WTC11 (cell line): ENCODE measurements around the gene NPDC1. TPM values are rescaled to one million over a fixed set of nuclear protein-coding genes. Genes with fewer than 3 reads are reported as not detected.

ENCODE experiments used
- ATAC-seq: fragments of 200-7000 bp; cut with Tn5 transposase; 2 replicates; pipeline ENCODE4 v1.10.0; 2021; ENCODE audit warnings: mild to moderate bottlenecking, moderate library complexity
- CTCF ChIA-PET: fragments of 300-600 bp; sonication (Branson Sonifier 250); formaldehyde crosslinking; loops from one replicate; lab custom pipeline; 2021; ENCODE audit warnings: antibody characterized with exemption; lab: Charles Lee
- POLR2A ChIA-PET: fragments of 350-600 bp; sonication (Branson Sonifier 250); formaldehyde crosslinking; loops from one replicate; lab custom pipeline; 2021; ENCODE audit warnings: antibody characterized with exemption; lab: Charles Lee
- DNase-seq: peaks from one replicate; pipeline ENCODE4 v3.0.0; 2021; ENCODE audit warnings: low spot score
- H3K27ac Mint-ChIP-seq: 2 replicates; pipeline ENCODE4 v1.8.0; 2021; ENCODE audit warnings: mixed read lengths
- H3K27me3 Mint-ChIP-seq: 2 replicates; pipeline ENCODE4 v1.8.0; 2021; ENCODE audit warnings: low read depth, mild to moderate bottlenecking, moderate library complexity, mixed read lengths
- H3K36me3 Mint-ChIP-seq: 2 replicates; pipeline ENCODE4 v1.8.0; 2021; ENCODE audit warnings: mixed read lengths
- H3K4me1 Mint-ChIP-seq: 2 replicates; pipeline ENCODE4 v1.8.0; 2022; ENCODE audit warnings: mixed read lengths
- H3K4me3 Mint-ChIP-seq: 2 replicates; pipeline ENCODE4 v1.8.0; 2021; ENCODE audit warnings: mild to moderate bottlenecking, moderate library complexity, mixed read lengths
- H3K9me3 Mint-ChIP-seq: 2 replicates; pipeline ENCODE4 v1.8.0; 2021; ENCODE audit warnings: mixed read lengths
- ATF1 ChIP-seq: sonication (generic); formaldehyde crosslinking; IDR thresholded peaks from 2 replicates; pipeline ENCODE4 v1.8.1; 2023; ENCODE audit warnings: mild to moderate bottlenecking, moderate library complexity, missing genetic modification reagents
- ATF3 ChIP-seq: sonication (generic); formaldehyde crosslinking; conservative IDR thresholded peaks from 2 replicates; pipeline ENCODE4 v1.8.1; 2022; ENCODE audit warnings: mild to moderate bottlenecking, missing genetic modification reagents
- CBFB ChIP-seq: sonication (generic); formaldehyde crosslinking; IDR thresholded peaks from 2 replicates; pipeline ENCODE4 v1.8.1; 2022; ENCODE audit warnings: mild to moderate bottlenecking, low read depth, missing genetic modification reagents
- CREB1 ChIP-seq: sonication (generic); formaldehyde crosslinking; IDR thresholded peaks from 2 replicates; pipeline ENCODE4 v1.8.0; 2023; ENCODE audit warnings: mild to moderate bottlenecking, missing genetic modification reagents
- E2F1 ChIP-seq: sonication (generic); formaldehyde crosslinking; IDR thresholded peaks from 2 replicates; pipeline ENCODE4 v1.8.0; 2022; ENCODE audit warnings: mild to moderate bottlenecking, missing genetic modification reagents
- FOXP1 ChIP-seq: sonication (generic); formaldehyde crosslinking; IDR thresholded peaks from 2 replicates; pipeline ENCODE4 v1.8.0; 2022; ENCODE audit warnings: missing genetic modification reagents, mild to moderate bottlenecking, moderate library complexity, borderline replicate concordance
- FOXP4 ChIP-seq: sonication (generic); formaldehyde crosslinking; IDR thresholded peaks from 2 replicates; pipeline ENCODE4 v1.8.0; 2022; ENCODE audit warnings: mild to moderate bottlenecking, missing genetic modification reagents
- GTF2I ChIP-seq: fragments of 250-450 bp; sonication (Bioruptor Pico); conservative IDR thresholded peaks from 2 replicates; pipeline ENCODE4 v1.4.0; 2021; ENCODE audit warnings: mild to moderate bottlenecking
- HMGA2 ChIP-seq: fragments of 250-450 bp; sonication (Bioruptor Pico); IDR thresholded peaks from 2 replicates; pipeline ENCODE4 v1.4.0; 2021; ENCODE audit warnings: mild to moderate bottlenecking, moderate library complexity
- PREB ChIP-seq: sonication (generic); formaldehyde crosslinking; IDR thresholded peaks from 2 replicates; pipeline ENCODE4 v1.8.1; 2022; ENCODE audit warnings: mild to moderate bottlenecking, missing genetic modification reagents, moderate library complexity, borderline replicate concordance
- RELA ChIP-seq: sonication (generic); formaldehyde crosslinking; IDR thresholded peaks from 2 replicates; pipeline ENCODE4 v1.8.1; 2022; ENCODE audit warnings: missing genetic modification reagents, mild to moderate bottlenecking, borderline replicate concordance
- STAT6 ChIP-seq: sonication (generic); formaldehyde crosslinking; conservative IDR thresholded peaks from 2 replicates; pipeline ENCODE4 v1.8.1; 2023; ENCODE audit warnings: mild to moderate bottlenecking, low read depth, missing genetic modification reagents, moderate library complexity
- ZBTB21 ChIP-seq: sonication (generic); formaldehyde crosslinking; IDR thresholded peaks from 2 replicates; pipeline ENCODE4 v1.8.1; 2023; ENCODE audit warnings: mild to moderate bottlenecking, missing genetic modification reagents, borderline replicate concordance
- ZMAT4 ChIP-seq: fragments of 250-450 bp; sonication (Bioruptor Pico); IDR thresholded peaks from 2 replicates; pipeline ENCODE4 v1.9.0; 2021; ENCODE audit warnings: mild to moderate bottlenecking
- ZNF219 ChIP-seq: sonication (generic); formaldehyde crosslinking; IDR thresholded peaks from 2 replicates; pipeline ENCODE4 v1.8.0; 2023; ENCODE audit warnings: missing genetic modification reagents, mild to moderate bottlenecking, borderline replicate concordance
- ZNF532 ChIP-seq: fragments of 250-450 bp; sonication (Bioruptor Pico); IDR thresholded peaks from 2 replicates; pipeline ENCODE4 v1.9.0; 2021; ENCODE audit warnings: mild to moderate bottlenecking, borderline replicate concordance
- ZSCAN18 ChIP-seq: fragments of 250-450 bp; sonication (Bioruptor Pico); IDR thresholded peaks from 2 replicates; pipeline ENCODE4 v2.1.2; 2022; ENCODE audit warnings: mild to moderate bottlenecking, moderate library complexity
- total RNA-seq: library from RNA; stranded (reverse); gene quantifications from 3 replicates; pipeline ENCODE4 v1.2.3, GENCODE V29; 2021

The NPDC1 gene
- total RNA-seq, 1 experiment from 2014 or later: 64.3 TPM

GRCh38 chr9:137026828-137027227 lies 19.1 kb downstream of the NPDC1 start (continued):
- no peak for TF ChIP-seq PREB (CRISPR knock-in tag)

GRCh38 chr9:137026384-137026783 lies 19.6 kb downstream of the NPDC1 start:
- H3K4me1 Mint-ChIP-seq: peaks cover 2% of the 10 kb centered on the region; the same call in 1 of the 2 replicates
- no peak for DNase-seq
- CTCF ChIA-PET: interaction anchor here (1.4 to 3.8 kb wide), 8 partner anchors 9 to 60 kb away, joined by 3 to 38 read pairs (median 6); partner anchors contain the start of genes MAN1B1 and NPDC1
- TF ChIP-seq FOXP1: no peak
- TF ChIP-seq GTF2I (CRISPR knock-in tag): no peak
- TF ChIP-seq, all 79 proteins: peak for 0
- POLR2A ChIA-PET: no interaction called here
- Mint-ChIP-seq H3K4me3 (peak overlapping the region; percentile 8; the same call in 1 of the 2 replicates), H3K27me3 (peaks cover 17% of the 10 kb centered on the region), H3K27ac (no peak overlapping the region), H3K9me3 (no peaks in the 10 kb centered on the region), H3K36me3 (no peaks in the 10 kb centered on the region)
- ATAC-seq: no peak

- Mint-ChIP-seq H3K4me3 (no peak overlapping the region), H3K36me3 (no peaks in the 10 kb centered on the region), H3K27me3 (peaks cover 17% of the 10 kb centered on the region), H3K4me1 (peaks cover 2% of the 10 kb centered on the region; the same call in 1 of the 2 replicates), H3K27ac (no peak overlapping the region), H3K9me3 (no peaks in the 10 kb centered on the region)
- POLR2A ChIA-PET: interaction anchor here (0.6 kb wide), 2 partner anchors 80 to 111 kb away, joined by 3 read pairs; partner anchors contain the start of gene C8G
- ATAC-seq (no peak), DNase-seq (no peak)
- CTCF ChIA-PET: interaction anchor here (1.0 to 3.8 kb wide), 8 partner anchors 10 to 78 kb away, joined by 3 to 38 read pairs (median 6); partner anchors contain the start of gene ENTPD2
- TF ChIP-seq ATF3 (CRISPR knock-in tag) (no peak), RELA (CRISPR knock-in tag) (no peak), ZNF532 (CRISPR knock-in tag) (no peak), CBFB (CRISPR knock-in tag) (no peak), ZSCAN18 (no peak), FOXP4 (CRISPR knock-in tag) (no peak), E2F1 (no peak), CREB1 (no peak), ZBTB21 (no peak), STAT6 (CRISPR knock-in tag) (no peak), ZMAT4 (CRISPR knock-in tag) (no peak), ATF1 (CRISPR knock-in tag) (no peak), ZNF219 (no peak), HMGA2 (no peak)
Observed at GRCh38 chr9:137025517-137025966, 20.4 kb downstream of the NPDC1 start.
